Astrocyte (in vitro differentiated cells and primary cell): ENCODE measurements around the gene GLRX5.

ENCODE experiments used
- EZH2 ChIP-seq: IDR thresholded peaks from 2 replicates; pipeline ENCODE4 v1.6.1; 2012; ENCODE audit warnings: mild to moderate bottlenecking, low read length, inconsistent platforms; ENCODE audit not compliant: insufficient read depth
- TF ChIP-seq, protein P1 (sequence below): IDR thresholded peaks from 2 replicates; pipeline ENCODE4 v1.5.1; 2011; ENCODE audit warnings: low read depth, mild to moderate bottlenecking, inconsistent platforms, low read length, moderate library complexity; ENCODE audit not compliant: insufficient read depth

DNA sequence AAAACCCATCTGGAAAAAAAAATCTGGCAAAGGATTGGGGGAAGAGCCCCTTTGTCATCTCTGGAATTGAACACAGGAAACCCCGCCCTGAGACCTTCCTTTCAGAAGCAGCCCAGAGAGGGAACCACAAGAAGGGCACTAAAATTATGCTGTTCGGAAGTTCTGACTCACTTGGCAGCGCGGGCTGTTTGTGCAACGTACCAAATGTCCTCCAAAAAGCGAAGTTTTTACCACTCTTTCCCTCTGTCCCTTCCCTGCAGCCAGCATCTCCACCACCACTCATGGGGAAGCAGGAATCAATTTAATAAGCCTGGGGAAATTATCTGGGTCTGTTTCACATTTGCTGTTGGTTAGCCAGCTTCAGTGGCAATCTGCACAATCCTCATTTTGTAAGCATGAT lies 15.2 kb upstream of the GLRX5 start:
- TF ChIP-seq, protein P1, sequence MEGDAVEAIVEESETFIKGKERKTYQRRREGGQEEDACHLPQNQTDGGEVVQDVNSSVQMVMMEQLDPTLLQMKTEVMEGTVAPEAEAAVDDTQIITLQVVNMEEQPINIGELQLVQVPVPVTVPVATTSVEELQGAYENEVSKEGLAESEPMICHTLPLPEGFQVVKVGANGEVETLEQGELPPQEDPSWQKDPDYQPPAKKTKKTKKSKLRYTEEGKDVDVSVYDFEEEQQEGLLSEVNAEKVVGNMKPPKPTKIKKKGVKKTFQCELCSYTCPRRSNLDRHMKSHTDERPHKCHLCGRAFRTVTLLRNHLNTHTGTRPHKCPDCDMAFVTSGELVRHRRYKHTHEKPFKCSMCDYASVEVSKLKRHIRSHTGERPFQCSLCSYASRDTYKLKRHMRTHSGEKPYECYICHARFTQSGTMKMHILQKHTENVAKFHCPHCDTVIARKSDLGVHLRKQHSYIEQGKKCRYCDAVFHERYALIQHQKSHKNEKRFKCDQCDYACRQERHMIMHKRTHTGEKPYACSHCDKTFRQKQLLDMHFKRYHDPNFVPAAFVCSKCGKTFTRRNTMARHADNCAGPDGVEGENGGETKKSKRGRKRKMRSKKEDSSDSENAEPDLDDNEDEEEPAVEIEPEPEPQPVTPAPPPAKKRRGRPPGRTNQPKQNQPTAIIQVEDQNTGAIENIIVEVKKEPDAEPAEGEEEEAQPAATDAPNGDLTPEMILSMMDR = no peak
- no peak for TF ChIP-seq EZH2
